CD14-positive monocyte (primary cell): ENCODE measurements around the gene ZFYVE1. TPM values are rescaled to one million over a fixed set of nuclear protein-coding genes. Genes with fewer than 3 reads are reported as not detected.

Experiments used
- DNase-seq, 3 donors: peaks; one replicate each; pipeline ENCODE4 v3.0.0-alpha.2; 2011 to 2022
- H2AFZ ChIP-seq: 2 replicates; pipeline ENCODE4 v1.6.0; 2012; ENCODE audit warnings: mild to moderate bottlenecking, low read depth, low read length, inconsistent platforms; ENCODE audit not compliant: insufficient read depth, poor library complexity, severe bottlenecking
- H3K27ac ChIP-seq, 2 donors: 1 replicate in 1 of 2; 2 replicates in 1 of 2; pipeline ENCODE4 v1.5.1; 2012 to 2013; ENCODE audit warnings: low read length in 2 of 2, control low read depth in 1 of 2, inconsistent platforms in 1 of 2, low read depth in 1 of 2, mild to moderate bottlenecking in 1 of 2
- H3K27me3 ChIP-seq, 2 donors: one replicate each; pipeline versions ENCODE4 v1.6.0 to v1.6.1; 2011 to 2013; ENCODE audit warnings: low read length in 2 of 2; ENCODE audit not compliant: control insufficient read depth in 2 of 2, insufficient read depth in 2 of 2
- H3K36me3 ChIP-seq, 2 donors: replicated peaks in 1 of 2; 1 replicate in 1 of 2; 2 replicates in 1 of 2; pipeline versions ENCODE4 v1.5.1 to v1.6.1; 2012 to 2013; ENCODE audit warnings: low read length in 2 of 2, control low read depth in 1 of 2, inconsistent platforms in 1 of 2, mild to moderate bottlenecking in 1 of 2; ENCODE audit not compliant: insufficient read depth in 2 of 2, control insufficient read depth in 1 of 2
- H3K4me1 ChIP-seq, 2 donors: 1 replicate in 1 of 2; 2 replicates in 1 of 2; pipeline versions ENCODE4 v1.5.1 to v1.6.1; 2012 to 2013; ENCODE audit warnings: low read length in 2 of 2, control low read depth in 1 of 2, inconsistent platforms in 1 of 2, mild to moderate bottlenecking in 1 of 2, moderate library complexity in 1 of 2; ENCODE audit not compliant: insufficient read depth in 2 of 2, control insufficient read depth in 1 of 2
- H3K4me2 ChIP-seq: replicated peaks from 2 replicates; pipeline ENCODE3; 2012; ENCODE audit warnings: low read length, moderate library complexity, mild to moderate bottlenecking; ENCODE audit not compliant: poor library complexity, severe bottlenecking; ENCODE audit errors: extremely low read depth
- H3K4me3 ChIP-seq, 3 experiments: fragments of 200-600 bp in 1 of 3; sonication (generic) in 1 of 3; replicated peaks in 1 of 3; 1 replicate in 2 of 3; 2 replicates in 1 of 3; pipeline ENCODE4 v1.5.1; 2011 to 2013; ENCODE audit warnings: low read length in 3 of 3, mild to moderate bottlenecking in 3 of 3, control low read depth in 2 of 3, low read depth in 2 of 3, inconsistent platforms in 1 of 3, moderate library complexity in 1 of 3
- H3K79me2 ChIP-seq: 2 replicates; pipeline ENCODE4 v1.6.0; 2012; ENCODE audit warnings: mild to moderate bottlenecking, control low read depth, inconsistent platforms, low read length, moderate library complexity; ENCODE audit not compliant: insufficient read depth
- H3K9ac ChIP-seq: 2 replicates; pipeline ENCODE4 v1.6.0; 2017; ENCODE audit warnings: low read length, mild to moderate bottlenecking; ENCODE audit not compliant: insufficient read depth, poor library complexity, severe bottlenecking
- H3K9me3 ChIP-seq, 2 donors: replicated peaks in 1 of 2; 1 replicate in 1 of 2; 2 replicates in 1 of 2; pipeline versions ENCODE4 v1.5.1 to v1.6.1; 2012 to 2013; ENCODE audit warnings: low read length in 2 of 2, control low read depth in 1 of 2; ENCODE audit not compliant: control insufficient read depth in 1 of 2, insufficient read depth in 1 of 2
- H4K20me1 ChIP-seq: 2 replicates; pipeline ENCODE4 v1.6.0; 2012; ENCODE audit warnings: mild to moderate bottlenecking, low read length, control low read depth, moderate library complexity; ENCODE audit not compliant: insufficient read depth
- H3K27ac Mint-ChIP-seq, 7 donors: one replicate each; pipeline ENCODE4 v1.8.0; 2020; ENCODE audit warnings: mild to moderate bottlenecking in 7 of 7, mixed read lengths in 7 of 7, moderate library complexity in 6 of 7, inconsistent platforms in 2 of 7
- H3K27me3 Mint-ChIP-seq, 3 donors: one replicate each; pipeline ENCODE4 v1.8.0; 2021 to 2022; ENCODE audit warnings: low read depth in 3 of 3, mild to moderate bottlenecking in 3 of 3, mixed read lengths in 3 of 3, moderate library complexity in 3 of 3, inconsistent platforms in 1 of 3
- H3K36me3 Mint-ChIP-seq, 2 donors: one replicate each; pipeline ENCODE4 v1.8.0; 2020; ENCODE audit warnings: mixed read lengths in 2 of 2, inconsistent platforms in 1 of 2, mild to moderate bottlenecking in 1 of 2
- H3K4me1 Mint-ChIP-seq: one replicate; pipeline ENCODE4 v1.8.0; 2020; ENCODE audit warnings: mild to moderate bottlenecking, mixed read lengths
- H3K4me3 Mint-ChIP-seq, 2 donors: one replicate each; pipeline ENCODE4 v1.8.0; 2020; ENCODE audit warnings: mild to moderate bottlenecking in 2 of 2, mixed read lengths in 2 of 2, moderate library complexity in 1 of 2
- H3K9me3 Mint-ChIP-seq, 7 donors: one replicate each; pipeline ENCODE4 v1.8.0; 2020 to 2022; ENCODE audit warnings: mixed read lengths in 7 of 7, mild to moderate bottlenecking in 6 of 7, moderate library complexity in 6 of 7, inconsistent platforms in 2 of 7
- CTCF ChIP-seq: fragments of 200-600 bp; IDR thresholded peaks from one replicate; pipeline ENCODE4 v1.8.0; 2022; ENCODE audit warnings: antibody characterized with exemption, mild to moderate bottlenecking
- WGBS: methylation state at CpG from one replicate; pipeline ENCODE4 v1.1.5; 2013; ENCODE audit warnings: missing lambda C conversion rate; ENCODE audit not compliant: insufficient coverage; 5-methylcytosine and 5-hydroxymethylcytosine counted together
- intact Hi-C, 2 donors: fragments of 100-400 bp; cut with micrococcal nuclease; formaldehyde crosslinking; loops; one replicate each; pipeline versions ENCODE4 v1.15.0 to v1.15.1; 2023
- polyA plus RNA-seq, 3 donors: library from polyadenylated mRNA; depleted of rRNA in 1 of 3; unstranded in 2 of 3; stranded (reverse) in 1 of 3; fragments of 300-500 nt in 2 of 3; fragments of >200 nt in 1 of 3; fragmentation: Illumina TruSeq in 2 of 3; gene quantifications; 1 replicate in 2 of 3; 2 replicates in 1 of 3; pipeline ENCODE4 v1.2.3, GENCODE V29; 2012 to 2021

The ZFYVE1 gene
- polyA plus RNA-seq, 3 donors, result 4.9 to 18.6 (median 5.3) TPM

- intact Hi-C loops, result no loop called here
- Histone ChIP-seq H3K36me3 (peaks cover 41 to 74% of the 10 kb centered on the region in 2 donors), H3K79me2 (peaks cover 28% of the 10 kb centered on the region), H3K4me3 (no peak overlapping the region), H3K4me1 (no peaks in the 10 kb centered on the region), H2AFZ (no peak overlapping the region), H3K27me3 (no peaks in the 10 kb centered on the region), H3K4me2 (no peak overlapping the region), H3K27ac (no peak overlapping the region), H3K9me3 (no peaks in the 10 kb centered on the region), H3K9ac (no peak overlapping the region), H4K20me1 (peaks cover 78% of the 10 kb centered on the region)
- Mint-ChIP-seq H3K9me3 (no peaks in the 10 kb centered on the region), H3K4me3 (no peak overlapping the region), H3K4me1 (peaks cover 10% of the 10 kb centered on the region), H3K27ac (peak overlapping the region in 2 of 7 donors; percentile 46 to 64), H3K36me3 (peaks cover 45 to 76% of the 10 kb centered on the region in 2 donors), H3K27me3 (no peaks in the 10 kb centered on the region)
- TF ChIP-seq CTCF, result no peak
- DNase-seq, result no peak
- 97% methylated on average over 2 of the region's 6 CpGs for WGBS
Measured at GRCh38 chr14:73003681-73004080, 23.2 kb downstream of the ZFYVE1 start.

- Mint-ChIP-seq H3K36me3 (peaks cover 59 to 83% of the 10 kb centered on the region in 2 donors), H3K4me3 (no peak overlapping the region), H3K4me1 (no peaks in the 10 kb centered on the region), H3K27me3 (no peaks in the 10 kb centered on the region), H3K9me3 (no peaks in the 10 kb centered on the region), H3K27ac (peak overlapping the region in 1 of 7 donors; percentile 10)
- Histone ChIP-seq H2AFZ (no peak overlapping the region), H3K79me2 (peaks cover 20% of the 10 kb centered on the region), H3K9ac (no peak overlapping the region), H3K4me1 (no peaks in the 10 kb centered on the region), H3K4me3 (no peak overlapping the region), H3K27me3 (no peaks in the 10 kb centered on the region), H3K27ac (no peak overlapping the region), H3K36me3 (peaks cover 49 to 84% of the 10 kb centered on the region in 2 donors), H3K9me3 (no peaks in the 10 kb centered on the region), H3K4me2 (no peak overlapping the region), H4K20me1 (peaks cover 69% of the 10 kb centered on the region)
- DNase-seq, result no peak
- no peak for TF ChIP-seq CTCF
- intact Hi-C loops, result no loop called here
- WGBS, result no CpG with 5 or more reads among the region's 2 CpGs
Measured at GRCh38 chr14:73000073-73000472, 26.8 kb downstream of the ZFYVE1 start.
